HepG2 (cell line): ENCODE data around the gene HHIPL2. TPM values are rescaled to one million over a fixed set of nuclear protein-coding genes. Genes with fewer than 3 reads are reported as not detected.

Experiments
- ATAC-seq: fragments of 200-7000 bp; cut with Tn5 transposase; 3 replicates; pipeline ENCODE4 v1.9.1; 2020; ENCODE audit warnings: mild to moderate bottlenecking, moderate library complexity
- BruUV-seq: library from RNA; stranded (reverse); fragments of 400-500 nt; replicated peaks from 2 replicates; lab custom pipeline; 2021; lab: Mats Ljungman, UMichigan
- CTCF ChIA-PET: fragments of 300-600 bp; formaldehyde crosslinking; extraction: SDS; loops from one replicate; lab custom pipeline; 2021; ENCODE audit warnings: low total read pairs, inconsistent platforms, low intra/inter-chr PET ratio; lab: Yijun Ruan, JAX
- POLR2A ChIA-PET: fragments of 350-600 bp; sonication (Branson Sonifier 250); formaldehyde crosslinking; loops from one replicate; lab custom pipeline; 2020; ENCODE audit warnings: antibody characterized with exemption, inconsistent platforms; lab: Yijun Ruan, JAX
- DNase-seq: peaks from one replicate; pipeline ENCODE4 v3.0.0-alpha.2; 2015; ENCODE audit warnings: low spot score
- FAIRE-seq: peaks from 3 replicates; lab custom pipeline; 2011; peaks lifted over from hg19 to GRCh38; lab: Jason Lieb, UNC
- H2AFZ ChIP-seq: one replicate; pipeline ENCODE4 v1.6.1; 2011; ENCODE audit warnings: low read length, inconsistent platforms
- H3K27ac ChIP-seq: fragments of 300-600 bp; 3 replicates; pipeline ENCODE4 v1.8.0; 2011; ENCODE audit warnings: mixed run types, mild to moderate bottlenecking, mixed read lengths, low read length, inconsistent platforms; ENCODE audit not compliant: insufficient read depth; ENCODE audit errors: extremely low read length
- H3K27me3 ChIP-seq, 2 experiments: fragments of 200-600 bp in 1 of 2; 2 replicates in 1 of 2; 3 replicates in 1 of 2; pipeline versions ENCODE4 v1.6.0 to v1.8.0; 2011; ENCODE audit warnings: low read length in 2 of 2, mild to moderate bottlenecking in 2 of 2, moderate library complexity in 2 of 2, inconsistent platforms in 1 of 2; ENCODE audit not compliant: insufficient read depth in 2 of 2, control insufficient read depth in 1 of 2
- H3K36me3 ChIP-seq, 2 experiments: fragments of 200-600 bp in 1 of 2; replicated peaks in 1 of 2; 2 replicates in 1 of 2; 3 replicates in 1 of 2; pipeline versions ENCODE4 v1.5.1 to v1.8.0; 2011; ENCODE audit warnings: low read length in 2 of 2, inconsistent platforms in 1 of 2; ENCODE audit not compliant: insufficient read depth in 2 of 2, control insufficient read depth in 1 of 2
- H3K4me1 ChIP-seq: 2 replicates; pipeline ENCODE4 v1.5.1; 2012; ENCODE audit warnings: low read length, inconsistent platforms; ENCODE audit not compliant: insufficient read depth
- H3K4me2 ChIP-seq: 2 replicates; pipeline ENCODE4 v1.6.0; 2011; ENCODE audit warnings: low read depth, low read length, inconsistent platforms
- H3K4me3 ChIP-seq, 3 experiments: fragments of 200-600 bp in 1 of 3; sonication (generic), shearing (Covaris generic) in 1 of 3; replicated peaks in 1 of 3; 2 replicates each; pipeline ENCODE4 v1.5.1; 2011 to 2016; ENCODE audit warnings: low read length in 3 of 3, inconsistent platforms in 2 of 3, low read depth in 2 of 3, mild to moderate bottlenecking in 2 of 3, control low read depth in 1 of 3, mixed read lengths in 1 of 3; ENCODE audit not compliant: insufficient read depth in 1 of 3
- H3K79me2 ChIP-seq: one replicate; pipeline ENCODE4 v1.6.1; 2011; ENCODE audit warnings: low read length, inconsistent platforms; ENCODE audit not compliant: insufficient read depth
- H3K9ac ChIP-seq: 2 replicates; pipeline ENCODE4 v1.6.0; 2011; ENCODE audit warnings: mild to moderate bottlenecking, low read depth, low read length, inconsistent platforms; ENCODE audit not compliant: insufficient read depth
- H3K9me3 ChIP-seq: 2 replicates; pipeline ENCODE4 v1.5.1; 2012; ENCODE audit warnings: mild to moderate bottlenecking, low read length
- H4K20me1 ChIP-seq: 2 replicates; pipeline ENCODE4 v1.6.0; 2011; ENCODE audit warnings: inconsistent platforms, mild to moderate bottlenecking, low read length, moderate library complexity; ENCODE audit not compliant: insufficient read depth
- KAT7 ChIP-seq: IDR thresholded peaks from 2 replicates; pipeline ENCODE4 v1.6.1; 2018; ENCODE audit warnings: borderline replicate concordance, missing compliant biosample characterization
- KDM1A ChIP-seq: IDR thresholded peaks from 2 replicates; pipeline ENCODE4 v1.6.1; 2016; ENCODE audit warnings: missing compliant biosample characterization
- POLR2A ChIP-seq, 2 experiments: IDR thresholded peaks; 2 replicates each; pipeline ENCODE4 v1.6.1; 2011; ENCODE audit warnings: low read depth in 2 of 2, low read length in 2 of 2, mild to moderate bottlenecking in 1 of 2, moderate library complexity in 1 of 2; ENCODE audit not compliant: insufficient read depth in 1 of 2
- TBL1XR1 ChIP-seq: fragments of 150-350 bp; IDR thresholded peaks from 2 replicates; pipeline ENCODE4 v1.6.1; 2014; ENCODE audit warnings: borderline replicate concordance, low read length; ENCODE audit not compliant: partially characterized antibody
- ZBTB42 ChIP-seq: sonication (generic); formaldehyde crosslinking; IDR thresholded peaks from 2 replicates; pipeline ENCODE4 v1.5.0; 2020; ENCODE audit warnings: mild to moderate bottlenecking, missing genetic modification reagents
- ZNF260 ChIP-seq: sonication (generic); formaldehyde crosslinking; IDR thresholded peaks from 2 replicates; pipeline ENCODE4 v1.4.0; 2020; ENCODE audit warnings: missing genetic modification reagents, low read depth, mild to moderate bottlenecking, borderline replicate concordance
- ZNF3 ChIP-seq: IDR thresholded peaks from 2 replicates; pipeline ENCODE4 v1.7.0; 2017; ENCODE audit warnings: inconsistent platforms
- ZNF44 ChIP-seq: sonication (generic); formaldehyde crosslinking; IDR thresholded peaks from 2 replicates; pipeline ENCODE4 v1.5.1; 2020; ENCODE audit warnings: mild to moderate bottlenecking, missing genetic modification reagents
- ZNF496 ChIP-seq: sonication (generic); formaldehyde crosslinking; IDR thresholded peaks from 2 replicates; pipeline ENCODE4 v1.8.1; 2023; ENCODE audit warnings: mild to moderate bottlenecking, moderate library complexity, missing genetic modification reagents; ENCODE audit not compliant: insufficient replicate concordance
- WGBS: methylation state at CpG from one replicate; pipeline ENCODE4 v1.1.6; 2017; ENCODE audit warnings: low lambda C conversion rate; 5-methylcytosine and 5-hydroxymethylcytosine counted together
- in situ Hi-C: cut with HindIII; loops from 2 replicates; pipeline ENCODE4 v1.10.0; 2017; ENCODE audit warnings: low pct_unique_long_range_greater_than_20kb; ENCODE audit not compliant: extremely low pct_ligation_motif_present
- intact Hi-C: fragments of 100-400 bp; cut with micrococcal nuclease; formaldehyde crosslinking; loops from one replicate; pipeline ENCODE4 v1.10.0; 2022; ENCODE audit not compliant: unreplicated experiment
- polyA plus RNA-seq, 8 experiments: library from polyadenylated mRNA; depleted of rRNA in 3 of 8; stranded (reverse) in 7 of 8; unstranded in 1 of 8; fragments of >200 nt; fragmentation: Illumina TruSeq in 4 of 8; extraction: Trizol in 4 of 8; gene quantifications; 2 replicates each; pipeline versions ENCODE4 v1.2.1 to v1.2.3, GENCODE V29; 2011 to 2016; ENCODE audit warnings: low read depth in 4 of 8, missing spikeins in 1 of 8, mixed read lengths in 1 of 8; ENCODE audit not compliant: insufficient read depth in 1 of 8
- total RNA-seq, 5 experiments: library from RNA; depleted of rRNA; stranded (reverse); fragments of >200 nt; fragmentation: Illumina TruSeq; extraction: Trizol; gene quantifications; 2 replicates each; pipeline ENCODE4 v1.2.3, GENCODE V29; 2016; ENCODE audit warnings: low read depth in 1 of 5
- TF ChIP-seq, protein P1 (sequence below): sonication (generic); formaldehyde crosslinking; IDR thresholded peaks from 2 replicates; pipeline ENCODE4 v1.4.0; 2020; ENCODE audit warnings: missing genetic modification reagents

HHIPL2 gene
- total and polyA plus RNA-seq, 2 of the 13 experiments (the other 11 are each of a cell fraction or from before 2014, with no cell fraction given): 0.53 to 1.3 TPM

DNA sequence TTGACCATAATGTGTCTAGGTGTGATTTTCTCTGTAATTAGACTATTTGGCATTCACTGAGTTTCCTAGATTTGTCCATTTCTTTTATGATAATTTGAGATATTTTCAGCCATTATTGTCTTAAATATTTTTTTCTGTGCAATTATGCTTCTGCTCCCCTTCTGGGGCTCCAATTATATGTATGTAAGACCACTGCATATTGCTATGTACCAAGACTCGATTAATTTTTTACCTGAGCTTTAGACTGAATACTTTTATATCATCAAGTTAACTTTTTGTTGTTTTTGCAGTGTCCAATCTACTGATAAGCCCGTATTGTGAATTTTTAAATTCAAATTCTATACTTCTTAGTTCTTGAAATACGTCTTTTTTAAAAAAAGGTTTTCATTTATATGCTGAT lies 46.9 kb upstream of the HHIPL2 start:
- Histone ChIP-seq H3K4me3 (no peak overlapping the region), H3K4me1 (peaks cover 10% of the 10 kb centered on the region), H3K27ac (no peak overlapping the region), H3K27me3 (no peaks in the 10 kb centered on the region; a peak in 1 of 5 replicates), H3K4me2 (no peak overlapping the region), H3K9ac (no peak overlapping the region), H4K20me1 (no peaks in the 10 kb centered on the region), H3K79me2 (no peaks in the 10 kb centered on the region), H2AFZ (no peak overlapping the region), H3K36me3 (no peaks in the 10 kb centered on the region), H3K9me3 (peaks cover 13% of the 10 kb centered on the region)
- intact Hi-C loops (no loop called here), in situ Hi-C loops (no loop called here)
- no peak for DNase-seq
- no peak for FAIRE-seq
- ATAC-seq: no peak
- WGBS: 39% methylated on average over 3 of the region's 3 CpGs
- CTCF ChIA-PET: no interaction called here
- POLR2A ChIA-PET: no interaction called here
- no peak for TF ChIP-seq POLR2A (IDR thresholded peaks at IDR 0.05; ENCODE audit: insufficient read depth in 1 of 2, low read depth in 2 of 2, low read length in 2 of 2)
- no peak for TF ChIP-seq ZNF44 (CRISPR knock-in tag)
- no peak for TF ChIP-seq ZBTB42 (CRISPR knock-in tag)
- TF ChIP-seq, protein P1, sequence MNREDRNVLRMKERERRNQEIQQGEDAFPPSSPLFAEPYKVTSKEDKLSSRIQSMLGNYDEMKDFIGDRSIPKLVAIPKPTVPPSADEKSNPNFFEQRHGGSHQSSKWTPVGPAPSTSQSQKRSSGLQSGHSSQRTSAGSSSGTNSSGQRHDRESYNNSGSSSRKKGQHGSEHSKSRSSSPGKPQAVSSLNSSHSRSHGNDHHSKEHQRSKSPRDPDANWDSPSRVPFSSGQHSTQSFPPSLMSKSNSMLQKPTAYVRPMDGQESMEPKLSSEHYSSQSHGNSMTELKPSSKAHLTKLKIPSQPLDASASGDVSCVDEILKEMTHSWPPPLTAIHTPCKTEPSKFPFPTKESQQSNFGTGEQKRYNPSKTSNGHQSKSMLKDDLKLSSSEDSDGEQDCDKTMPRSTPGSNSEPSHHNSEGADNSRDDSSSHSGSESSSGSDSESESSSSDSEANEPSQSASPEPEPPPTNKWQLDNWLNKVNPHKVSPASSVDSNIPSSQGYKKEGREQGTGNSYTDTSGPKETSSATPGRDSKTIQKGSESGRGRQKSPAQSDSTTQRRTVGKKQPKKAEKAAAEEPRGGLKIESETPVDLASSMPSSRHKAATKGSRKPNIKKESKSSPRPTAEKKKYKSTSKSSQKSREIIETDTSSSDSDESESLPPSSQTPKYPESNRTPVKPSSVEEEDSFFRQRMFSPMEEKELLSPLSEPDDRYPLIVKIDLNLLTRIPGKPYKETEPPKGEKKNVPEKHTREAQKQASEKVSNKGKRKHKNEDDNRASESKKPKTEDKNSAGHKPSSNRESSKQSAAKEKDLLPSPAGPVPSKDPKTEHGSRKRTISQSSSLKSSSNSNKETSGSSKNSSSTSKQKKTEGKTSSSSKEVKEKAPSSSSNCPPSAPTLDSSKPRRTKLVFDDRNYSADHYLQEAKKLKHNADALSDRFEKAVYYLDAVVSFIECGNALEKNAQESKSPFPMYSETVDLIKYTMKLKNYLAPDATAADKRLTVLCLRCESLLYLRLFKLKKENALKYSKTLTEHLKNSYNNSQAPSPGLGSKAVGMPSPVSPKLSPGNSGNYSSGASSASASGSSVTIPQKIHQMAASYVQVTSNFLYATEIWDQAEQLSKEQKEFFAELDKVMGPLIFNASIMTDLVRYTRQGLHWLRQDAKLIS (CRISPR knock-in tag): no peak
- TF ChIP-seq ZNF260 (CRISPR knock-in tag): no peak
- no peak for TF ChIP-seq ZNF496 (CRISPR knock-in tag)
- TF ChIP-seq KAT7: no peak
- TF ChIP-seq TBL1XR1: no peak
- TF ChIP-seq ZNF3 (CRISPR knock-in tag): no peak
- no peak for TF ChIP-seq KDM1A (CRISPR knock-in tag)
- no TSS peak for BruUV-seq
